CD4-positive, alpha-beta T cell treated with Interleukin-21 for 1 hour (primary cell): ENCODE data around the gene MTX2.

Source experiments
- DNase-seq: peaks from one replicate; pipeline ENCODE4 v3.0.0-alpha.2; 2020

Gene MTX2

GRCh38 chr2:176383836-176384442, 114.7 kb downstream of the MTX2 start:
- no peak for DNase-seq

- no peak for DNase-seq
Observed at GRCh38 chr2:176385219-176385759, 116.0 kb downstream of the MTX2 start.

GRCh38 chr2:176385838-176386237, 116.6 kb downstream of the MTX2 start:
- no peak for DNase-seq
